ENCODE results near the gene ALG8. TPM values are rescaled to one million over a fixed set of nuclear protein-coding genes. Genes with fewer than 3 reads are reported as not detected.

ALG8 gene
- total RNA-seq, 4 donors from 2014 or later, result 13.8 to 18.3 (median 17.0) TPM

GRCh38 chr11:78054971-78055370 is 84.5 kb downstream of the ALG8 start:
- TF ChIP-seq POLR2A (IDR thresholded peaks at IDR 0.05) (no peak), CTCF (IDR thresholded peaks at IDR 0.05) (no peak)
- intact Hi-C loops (cut with DNase I; ENCODE audit: low total_unique reads), result no loop called here
- H3K4me3 ChIP-seq (ENCODE audit: low read depth, poor library complexity, severe bottlenecking), result no peak overlapping the region
- no peak for DNase-seq (ENCODE audit: low spot score in 2 of 2)
- 85 to 90% methylated on average over 4 of the region's 4 CpGs for WGBS, 2 donors

GRCh38 chr11:78050964-78051831 is 88.2 kb downstream of the ALG8 start:
- no peak overlapping the region for H3K4me3 ChIP-seq (ENCODE audit: low read depth, poor library complexity, severe bottlenecking)
- TF ChIP-seq CTCF (IDR thresholded peaks at IDR 0.05) (no peak), POLR2A (IDR thresholded peaks at IDR 0.05) (no peak)
- DNase-seq (ENCODE audit: low spot score in 2 of 2), result no peak
- intact Hi-C loops (cut with DNase I; ENCODE audit: low total_unique reads), result no loop called here
- WGBS, 2 donors, result 77 to 84% methylated on average over 6 of the region's 6 CpGs

Other genes starting within 250 kb of the ALG8 start
- 10 to 100 TPM; 14.7 to 24.8 (median 18.3) TPM for gene INTS4, start 145.0 kb downstream of the ALG8 start, total RNA-seq
- gene KCTD14, start 116.3 kb downstream of the ALG8 start, total RNA-seq, result 1 to 10 TPM in 3 of 4 donors, under 1 TPM in 1; 0.19 to 5.3 (median 3.3) TPM
- 100 to 1,000 TPM in 1 of 4 donors, 10 to 100 TPM in 2, under 1 TPM in 1; 0.30 to 115 (median 39.2) TPM for gene THRSP, start 75.8 kb downstream of the ALG8 start, total RNA-seq
- 100 to 1,000 TPM in 1 of 4 donors, 10 to 100 TPM in 3; 61.5 to 106 (median 87.4) TPM for gene NDUFC2, start 59.8 kb downstream of the ALG8 start, total RNA-seq
- 10 to 100 TPM in 1 of 4 donors, 1 to 10 TPM in 3; 3.8 to 17.0 (median 7.1) TPM for gene KCTD21, start 49.0 kb upstream of the ALG8 start, total RNA-seq
- gene USP35, start 49.3 kb upstream of the ALG8 start, total RNA-seq, result 1 to 10 TPM; 3.0 to 4.0 (median 3.5) TPM